Left ventricle myocardium inferior (tissue), 1 donor: ENCODE measurements around the gene UGP2. TPM values are rescaled to one million over a fixed set of nuclear protein-coding genes. Genes with fewer than 3 reads are reported as not detected.

Experiments used
- DNase-seq: peaks from one replicate; pipeline ENCODE4 v3.0.0-alpha.2; 2020
- H3K27ac ChIP-seq: fragments of 200-600 bp; replicated peaks from 2 replicates; pipeline ENCODE4 v1.8.0; 2021
- H3K27me3 ChIP-seq: fragments of 200-600 bp; 2 replicates; pipeline ENCODE4 v1.8.0; 2021; ENCODE audit warnings: low read depth
- H3K36me3 ChIP-seq: fragments of 200-600 bp; 2 replicates; pipeline ENCODE4 v1.8.0; 2021
- H3K4me1 ChIP-seq: fragments of 200-600 bp; 2 replicates; pipeline ENCODE4 v1.8.0; 2021
- H3K4me3 ChIP-seq: fragments of 200-600 bp; 2 replicates; pipeline ENCODE4 v1.8.0; 2021; ENCODE audit warnings: mild to moderate bottlenecking, moderate library complexity
- H3K9me3 ChIP-seq: fragments of 200-600 bp; replicated peaks from 2 replicates; pipeline ENCODE4 v1.8.0; 2021
- CTCF ChIP-seq: fragments of 200-600 bp; IDR thresholded peaks from 2 replicates; pipeline ENCODE4 v1.8.0; 2021; ENCODE audit warnings: antibody characterized with exemption, mild to moderate bottlenecking, borderline replicate concordance
- intact Hi-C: fragments of 100-400 bp; cut with micrococcal nuclease; formaldehyde crosslinking; loops from one replicate; pipeline ENCODE4 v1.11.0; 2022
- total RNA-seq: library from RNA; stranded (reverse); fragmentation: NEBNext Ultra II Directional; extraction: Animal tissue kit (Norgen Biotek cat#: 25700); gene quantifications from one replicate; pipeline ENCODE4 v1.2.1, GENCODE V29; 2021
- donor health status: DM: no; HTN: yes; CAD: no; lungs with severe emphysema.

The UGP2 gene
- total RNA-seq, 1 donor from 2014 or later, result 394 TPM

DNA sequence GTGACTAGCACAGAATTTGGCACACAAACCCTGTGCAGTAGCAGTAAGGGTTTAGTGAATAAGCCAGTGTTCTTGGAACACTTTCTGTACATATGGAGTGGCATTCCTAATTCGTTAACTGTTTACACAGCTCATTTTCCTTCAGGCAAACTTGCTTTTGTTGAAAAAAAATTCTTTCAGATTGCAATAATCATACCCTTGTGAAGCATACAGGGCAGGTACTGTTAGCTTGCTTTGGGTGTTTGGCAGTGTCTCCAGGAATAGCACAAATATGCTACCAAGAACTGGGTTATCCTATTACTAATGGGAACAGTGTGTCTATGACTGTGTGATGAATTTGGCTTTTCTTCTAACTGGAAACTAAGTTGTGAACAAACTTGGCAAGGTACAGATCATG is 33.4 kb downstream of the UGP2 start:
- Histone ChIP-seq H3K4me3 (no peak overlapping the region), H3K36me3 (peaks cover 20% of the 10 kb centered on the region), H3K27me3 (no peaks in the 10 kb centered on the region), H3K9me3 (no peaks in the 10 kb centered on the region), H3K4me1 (peaks cover 65% of the 10 kb centered on the region), H3K27ac (peak overlapping the region; percentile 68)
- intact Hi-C loops, result no loop called here
- DNase-seq, result no peak
- TF ChIP-seq CTCF, result no peak

GRCh38 chr2:63875559-63876245 is 34.0 kb downstream of the UGP2 start:
- intact Hi-C loops, result no loop called here
- Histone ChIP-seq H3K9me3 (no peaks in the 10 kb centered on the region), H3K27ac (peak overlapping the region; percentile 68), H3K4me3 (no peak overlapping the region), H3K4me1 (peaks cover 66% of the 10 kb centered on the region), H3K27me3 (no peaks in the 10 kb centered on the region), H3K36me3 (peaks cover 20% of the 10 kb centered on the region)
- no peak for DNase-seq
- no peak for TF ChIP-seq CTCF

DNA sequence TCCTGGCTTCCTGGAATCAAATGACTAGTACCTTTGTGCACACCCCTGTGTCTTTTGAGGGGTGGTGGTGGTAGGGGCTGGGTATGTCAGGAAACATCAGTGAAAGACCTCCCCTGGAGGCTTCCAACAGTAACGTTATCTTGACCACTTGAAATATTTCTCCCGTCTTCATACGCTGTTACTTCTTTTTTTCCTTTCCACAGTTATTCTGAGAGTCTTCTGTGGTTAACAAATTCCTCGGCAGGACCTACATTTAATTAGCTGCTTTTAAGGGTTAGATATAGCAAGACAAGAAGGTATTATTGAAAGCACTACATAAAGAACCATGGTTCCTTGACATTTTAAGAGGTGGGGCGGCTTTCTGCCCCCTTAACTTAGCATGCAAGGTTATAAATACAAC is 34.6 kb downstream of the UGP2 start:
- TF ChIP-seq CTCF, result no peak
- no peak for DNase-seq
- Histone ChIP-seq H3K9me3 (no peaks in the 10 kb centered on the region), H3K27me3 (no peaks in the 10 kb centered on the region), H3K4me1 (peaks cover 65% of the 10 kb centered on the region), H3K36me3 (peaks cover 20% of the 10 kb centered on the region), H3K27ac (peak overlapping the region; percentile 68), H3K4me3 (no peak overlapping the region)
- intact Hi-C loops, result no loop called here

- Histone ChIP-seq H3K27me3 (no peaks in the 10 kb centered on the region), H3K9me3 (no peaks in the 10 kb centered on the region), H3K36me3 (peaks cover 26% of the 10 kb centered on the region), H3K4me3 (no peak overlapping the region), H3K27ac (no peak overlapping the region), H3K4me1 (peaks cover 56% of the 10 kb centered on the region)
- intact Hi-C loops, result no loop called here
- TF ChIP-seq CTCF, result no peak
- DNase-seq, result no peak
These were observed 36.8 kb downstream of the UGP2 start for GRCh38 chr2:63878486-63878885.

- intact Hi-C loops, result loop anchor here (10.0 kb wide), 1 partner anchor 185 kb away; no protein-coding TSS in a partner anchor
These were observed 38.3 kb downstream of the UGP2 start for GRCh38 chr2:63879876-63880433.

More at GRCh38 chr2:63879876-63880433, 38.3 kb downstream of the UGP2 start:
- TF ChIP-seq CTCF, result no peak
- Histone ChIP-seq H3K27ac (no peak overlapping the region), H3K4me3 (no peak overlapping the region), H3K4me1 (peaks cover 42% of the 10 kb centered on the region), H3K27me3 (no peaks in the 10 kb centered on the region), H3K36me3 (peaks cover 33% of the 10 kb centered on the region), H3K9me3 (no peaks in the 10 kb centered on the region)
- DNase-seq, result no peak
